GM18861 (cell line): ENCODE measurements around the gene ADK.

Experiments used
- ATAC-seq: cut with Tn5 transposase; IDR thresholded peaks from one replicate; pipeline ENCODE4 v1.9.1; 2021; ENCODE audit not compliant: unreplicated experiment

Gene ADK

DNA sequence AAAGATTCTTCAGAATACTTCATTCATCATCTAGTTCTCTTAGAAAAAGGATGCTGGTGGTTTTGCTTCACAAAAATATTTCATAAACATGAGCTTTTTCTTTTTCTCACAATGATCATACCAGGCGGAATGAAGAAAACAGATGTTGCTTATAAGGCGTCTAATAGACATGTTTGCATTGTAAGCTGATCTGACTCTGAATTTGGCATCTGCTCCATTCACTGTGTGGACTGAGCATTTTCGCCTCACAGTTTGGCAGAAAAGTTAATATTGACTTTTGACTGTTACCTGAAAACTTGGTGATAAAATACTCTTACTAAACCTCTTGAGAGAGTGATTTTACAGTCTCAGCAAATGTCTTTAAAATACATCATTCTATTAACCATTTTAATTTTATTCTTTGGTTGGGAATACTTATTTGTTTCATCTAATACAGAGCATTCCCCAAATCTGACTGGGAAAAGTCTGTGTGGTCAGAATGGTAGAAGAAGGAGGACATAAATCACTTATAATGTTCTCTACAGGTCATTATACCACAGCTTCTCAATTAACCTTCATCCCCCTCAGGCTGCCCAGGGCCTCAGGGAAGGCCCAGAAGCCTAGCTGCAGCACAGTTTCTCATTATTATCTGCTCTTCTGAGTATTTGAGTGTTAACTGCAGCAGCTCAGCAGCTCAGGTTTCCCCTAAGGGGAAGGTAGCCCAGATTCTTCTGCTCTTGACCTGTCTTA, 553.8 kb downstream of the ADK start:
- no peak for ATAC-seq

DNA sequence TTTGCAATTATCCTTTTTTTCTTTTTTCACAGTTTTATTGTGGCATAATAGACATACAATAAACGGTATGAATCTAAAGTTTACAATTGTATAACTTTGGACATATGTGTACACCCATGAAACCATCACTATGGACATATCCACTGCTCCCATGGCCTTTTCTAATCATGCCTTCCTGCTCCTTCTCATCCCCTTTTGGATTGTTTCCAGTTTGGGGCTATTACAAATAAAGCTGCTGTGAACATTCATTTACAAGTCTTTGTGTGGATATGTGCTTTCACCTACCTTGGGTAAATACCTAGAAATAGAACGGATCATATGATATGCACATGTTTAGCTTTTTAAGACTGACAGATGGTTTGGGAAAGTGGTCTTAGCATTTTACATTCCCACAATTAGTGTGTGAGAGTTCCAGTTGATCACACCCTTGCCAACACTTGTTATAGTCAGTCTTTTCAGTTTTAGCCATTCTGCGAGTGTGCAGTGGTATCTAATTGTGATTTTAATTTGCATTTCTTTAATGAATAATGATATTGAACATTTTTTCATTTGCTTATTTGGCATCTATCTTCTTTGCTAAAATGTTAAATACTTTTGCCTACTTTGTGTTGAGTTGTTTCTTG, 554.4 kb downstream of the ADK start:
- ATAC-seq: no peak

DNA sequence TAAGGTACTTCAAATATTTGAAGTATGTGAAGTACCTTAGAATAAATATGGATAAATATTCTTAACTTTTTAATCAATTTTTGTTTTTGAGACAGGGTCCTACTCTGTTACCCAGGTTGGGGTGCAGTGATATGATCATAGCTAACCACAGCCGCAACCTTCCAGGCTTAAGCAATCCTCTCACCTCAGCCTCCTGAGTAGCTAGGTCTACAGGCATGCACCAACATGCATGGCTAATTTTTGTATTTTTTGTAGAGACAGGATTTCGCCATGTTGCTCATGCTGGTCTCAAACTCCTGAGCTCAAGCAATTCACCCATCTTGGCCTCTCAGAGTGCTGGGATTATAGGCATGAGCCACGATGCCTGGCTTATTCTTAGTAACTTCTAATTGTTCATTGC, 555.9 kb downstream of the ADK start:
- ATAC-seq: no peak

DNA sequence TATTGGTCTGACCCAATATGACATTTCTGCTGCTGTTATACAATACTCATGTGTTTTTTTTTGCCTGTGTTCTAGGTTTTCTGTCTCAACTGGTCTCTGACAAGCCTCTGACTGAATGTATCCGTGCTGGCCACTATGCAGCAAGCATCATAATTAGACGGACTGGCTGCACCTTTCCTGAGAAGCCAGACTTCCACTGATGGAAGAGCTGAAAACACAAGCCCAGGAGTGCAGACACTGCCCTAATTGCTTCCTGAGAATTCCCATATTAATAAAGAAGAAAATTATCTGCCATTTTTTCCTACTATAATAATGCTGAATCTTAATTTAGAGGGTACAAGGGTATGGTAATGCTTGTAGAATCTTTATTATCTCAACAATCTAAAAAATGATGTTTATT, 557.2 kb downstream of the ADK start:
- ATAC-seq: no peak

DNA sequence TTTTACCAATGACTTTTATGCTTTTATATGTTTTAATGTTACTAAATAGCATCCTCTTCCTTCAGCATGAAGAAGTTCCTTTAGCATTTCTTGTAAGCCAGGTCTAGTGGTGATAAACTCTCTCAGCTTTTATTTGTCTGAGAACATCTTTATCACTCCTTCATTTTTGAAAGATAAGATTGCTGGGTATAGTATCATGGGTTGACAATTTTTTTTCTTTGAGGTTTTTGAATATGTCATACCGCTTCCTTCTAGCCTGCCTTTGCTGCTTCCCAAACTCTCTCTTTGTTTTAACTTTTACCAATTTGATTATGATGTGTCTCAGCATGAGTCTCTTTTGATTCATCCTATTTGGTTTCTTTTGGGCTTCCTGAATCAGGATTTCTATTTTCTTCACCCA, 567.2 kb downstream of the ADK start:
- no peak for ATAC-seq

DNA sequence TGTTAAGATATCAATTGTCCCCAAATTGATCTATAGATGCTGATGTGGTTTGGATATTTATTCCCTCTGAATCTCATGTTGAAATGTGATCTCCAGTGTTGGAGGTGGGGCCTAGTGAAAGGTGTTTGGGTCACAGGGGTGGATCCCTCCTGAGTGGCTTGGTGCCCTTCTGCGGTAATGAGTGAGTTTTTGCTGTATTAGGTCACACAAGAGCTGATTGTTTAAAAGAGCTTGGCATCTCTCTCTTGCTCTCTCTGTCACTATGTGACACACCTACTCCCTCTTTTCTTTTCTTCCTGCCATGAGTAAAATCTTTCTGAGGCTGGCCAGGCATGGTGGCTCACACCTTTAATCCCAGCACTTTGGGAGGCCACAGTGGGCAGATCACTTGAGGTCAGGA, 577.2 kb downstream of the ADK start:
- no peak for ATAC-seq

DNA sequence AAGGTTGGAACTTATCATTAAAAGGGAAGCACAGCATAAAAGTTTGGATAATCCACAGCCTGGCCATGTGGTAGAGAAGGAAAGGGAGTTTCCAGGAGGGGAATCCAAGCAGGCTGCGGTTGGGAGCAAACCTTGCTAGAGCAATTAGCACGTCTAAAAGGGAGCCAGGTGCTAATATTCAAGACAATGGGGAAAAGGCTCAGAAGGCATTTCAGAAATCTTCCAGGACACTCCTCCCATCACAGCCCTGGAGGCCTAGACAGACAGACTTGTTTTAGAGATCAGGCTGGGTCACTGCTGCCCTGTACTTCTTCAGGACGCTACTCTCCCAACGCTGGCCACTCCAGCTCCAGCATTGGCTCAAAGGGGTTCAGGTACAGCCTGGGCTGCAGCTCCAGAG, 579.2 kb downstream of the ADK start:
- no peak for ATAC-seq

DNA sequence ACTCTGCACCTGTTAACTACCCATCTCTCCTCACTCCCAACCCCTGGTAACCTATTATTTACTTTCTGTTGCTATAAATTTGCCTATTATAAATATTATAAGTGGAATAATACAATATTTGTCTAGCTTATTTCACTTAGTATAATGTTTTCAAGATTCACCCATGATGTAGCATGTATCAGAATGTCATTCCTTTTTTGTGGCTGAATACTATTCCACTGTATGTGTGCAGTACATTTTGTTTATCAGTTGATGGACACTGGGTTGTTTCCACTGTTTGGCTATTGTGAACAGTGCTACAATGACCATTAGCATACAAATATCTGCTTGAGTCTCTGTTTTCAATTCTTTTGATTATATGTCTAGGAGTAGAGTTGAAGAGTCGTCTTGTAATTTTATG, 582.6 kb downstream of the ADK start:
- ATAC-seq: no peak

DNA sequence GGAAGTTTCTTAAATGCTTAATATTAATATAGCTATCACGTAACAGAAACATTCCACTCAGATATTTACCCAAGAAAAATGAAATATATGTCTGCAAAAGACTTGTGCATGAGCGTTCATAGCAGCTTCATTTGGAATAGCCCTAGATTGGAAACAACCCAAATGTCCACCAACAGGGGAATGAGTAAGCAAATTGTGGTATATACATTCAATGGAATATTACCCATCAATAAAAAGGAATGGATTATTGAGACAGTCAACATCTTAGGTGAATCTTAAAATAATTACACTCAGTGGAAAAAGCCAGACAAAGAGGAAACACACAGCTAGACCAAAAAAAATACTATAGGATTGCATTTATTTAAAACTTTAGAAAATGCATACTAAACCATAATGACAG, 585.0 kb downstream of the ADK start:
- ATAC-seq: no peak

DNA sequence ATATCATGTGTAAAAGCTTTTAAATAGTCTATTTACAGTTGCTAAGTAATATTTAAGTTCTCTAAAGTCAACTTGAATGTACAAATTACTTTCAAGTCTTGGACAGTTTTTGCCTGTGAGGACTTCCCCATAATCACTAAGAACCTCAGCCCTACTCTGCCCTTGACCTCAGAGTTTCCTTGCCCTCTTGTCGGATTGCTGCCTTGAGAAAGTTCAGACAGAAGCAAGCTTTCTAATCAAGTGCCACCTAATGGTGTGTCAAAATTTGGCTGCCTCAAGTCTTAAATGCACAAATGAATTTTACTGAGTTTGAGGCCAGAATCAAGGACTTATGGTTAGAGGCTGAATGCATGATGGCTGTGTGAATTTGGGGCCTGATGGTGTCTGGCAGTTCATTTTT, 587.0 kb downstream of the ADK start:
- ATAC-seq: no peak

DNA sequence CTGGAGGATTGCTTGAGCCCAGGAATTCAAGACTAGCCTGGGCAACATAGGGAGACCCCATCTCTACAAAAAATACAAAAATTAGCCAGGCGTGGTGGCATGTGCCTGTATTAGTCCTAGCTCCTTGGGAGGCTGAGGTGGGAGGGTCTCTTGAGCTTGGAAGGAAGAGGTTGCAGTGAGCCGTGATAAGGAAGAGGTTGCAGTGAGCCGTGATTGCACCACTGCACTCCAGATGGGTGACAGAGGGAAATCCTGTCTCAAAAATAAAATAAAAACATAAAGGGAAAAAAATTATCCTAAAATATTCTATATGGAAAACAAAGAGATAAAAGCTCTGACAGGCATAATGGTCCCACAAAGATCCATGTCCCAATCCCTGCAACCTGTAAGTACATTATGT, 587.5 kb downstream of the ADK start:
- no peak for ATAC-seq

DNA sequence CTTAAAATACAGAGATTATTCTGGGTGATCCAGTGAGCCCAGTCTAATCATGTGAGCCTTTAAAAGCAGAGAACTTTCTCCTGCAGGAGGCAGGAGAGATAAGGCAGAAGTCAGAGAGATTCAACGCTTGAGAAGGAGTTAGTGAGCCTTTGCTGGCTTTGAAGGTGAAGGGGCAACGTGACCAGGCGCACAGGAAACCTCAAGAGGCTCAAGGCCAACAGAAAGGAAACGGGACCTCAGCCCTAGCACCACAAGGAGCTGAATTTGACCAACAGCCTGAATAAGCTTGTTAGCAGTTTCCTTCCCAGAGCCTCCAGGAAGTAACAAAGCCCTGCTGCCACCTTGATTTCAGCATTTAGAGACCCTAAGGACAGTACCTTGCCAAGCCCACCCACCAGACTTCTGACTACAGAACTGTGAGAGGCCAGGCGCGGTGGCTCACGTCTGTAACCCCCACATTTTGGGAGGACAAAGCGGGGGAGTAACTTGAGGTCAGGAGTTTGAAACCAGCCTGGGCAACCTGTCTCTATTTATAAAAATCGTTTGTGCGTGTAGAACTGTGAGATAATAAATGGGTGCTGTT, 588.1 kb downstream of the ADK start:
- ATAC-seq: peak; percentile 74

DNA sequence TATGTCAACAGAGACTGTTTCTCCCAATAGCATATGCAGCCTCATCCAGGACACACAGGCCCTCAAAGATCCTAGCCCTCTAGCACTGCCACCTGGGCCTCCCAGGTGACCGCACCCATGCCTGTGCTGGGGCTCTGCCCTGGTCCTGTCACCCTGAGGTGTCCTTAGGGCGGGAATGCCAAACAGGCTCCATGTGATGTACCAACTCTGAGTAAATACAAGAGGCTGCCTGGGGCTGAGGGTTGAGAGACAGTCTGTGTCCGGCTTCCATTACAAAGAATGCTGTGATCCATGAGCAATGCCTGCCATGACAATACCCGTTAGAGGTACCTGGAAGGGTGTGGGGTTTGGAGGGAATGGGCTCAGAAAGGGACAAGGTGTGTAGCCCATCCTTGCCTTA, 592.4 kb downstream of the ADK start:
- ATAC-seq: no peak

DNA sequence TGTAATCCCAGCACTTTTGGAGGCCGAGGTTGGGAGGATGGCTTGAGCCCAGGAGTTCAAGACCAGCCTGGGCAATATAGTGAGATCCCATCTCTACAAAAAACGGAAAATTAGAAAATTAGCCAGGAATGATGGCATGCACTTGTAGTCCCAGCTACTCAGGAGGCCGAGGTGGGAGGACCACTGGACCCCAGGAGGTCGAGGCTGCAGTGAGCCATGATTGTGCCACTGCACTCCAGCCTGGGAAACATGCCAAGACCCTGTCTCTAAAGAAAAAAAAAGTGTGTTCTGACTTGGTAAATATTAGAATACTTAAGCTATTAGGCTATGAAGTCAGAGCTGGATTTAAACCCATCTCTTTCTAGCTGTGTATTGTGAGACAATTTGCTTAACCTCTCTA, 594.4 kb downstream of the ADK start:
- ATAC-seq: no peak

DNA sequence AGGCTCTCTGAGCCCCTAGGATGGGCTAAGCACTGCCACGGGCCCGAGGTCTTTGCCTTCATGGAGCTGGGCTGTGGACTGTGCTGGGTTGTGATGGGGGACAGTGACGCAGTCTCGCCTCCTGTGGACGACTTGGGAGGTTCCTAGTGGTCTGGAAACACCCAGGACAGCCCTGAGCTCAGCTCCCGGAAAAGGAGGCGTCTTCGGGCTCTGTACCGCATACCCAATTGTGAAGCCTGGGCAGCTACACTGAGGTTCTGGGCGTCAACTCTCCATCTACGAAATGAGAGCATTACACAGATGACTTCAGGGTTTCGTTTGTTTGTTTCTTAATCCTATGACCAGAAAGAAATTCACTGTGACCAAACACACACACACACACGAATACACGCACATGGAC, 595.8 kb downstream of the ADK start:
- no peak for ATAC-seq

DNA sequence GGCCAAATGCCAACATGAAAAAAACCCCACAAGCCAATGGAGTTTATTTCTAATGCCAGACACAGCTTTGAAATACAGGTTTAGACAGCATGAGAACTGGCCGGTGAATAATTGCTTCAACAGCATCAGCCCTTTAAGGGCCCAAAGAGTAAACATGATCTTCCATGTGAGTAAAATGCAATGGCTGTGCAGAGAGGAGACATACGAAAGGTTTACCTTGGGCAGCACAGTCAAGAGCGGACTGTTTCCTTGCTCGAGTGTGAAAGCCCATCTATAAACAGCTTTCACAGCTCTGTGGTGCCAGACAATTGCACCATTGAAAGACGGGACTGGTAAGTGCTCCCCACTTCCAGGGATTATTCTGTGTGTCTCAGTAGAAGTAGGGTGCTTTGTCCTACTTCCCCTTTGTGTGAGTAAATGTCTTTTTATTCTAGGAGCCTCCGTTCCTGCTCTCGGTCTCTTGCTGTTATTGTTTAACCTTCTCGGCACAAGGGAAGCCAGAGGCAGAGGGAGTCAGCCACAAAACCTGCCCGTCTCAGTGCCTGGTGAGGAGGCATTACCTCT, 597.5 kb downstream of the ADK start:
- ATAC-seq: no peak

DNA sequence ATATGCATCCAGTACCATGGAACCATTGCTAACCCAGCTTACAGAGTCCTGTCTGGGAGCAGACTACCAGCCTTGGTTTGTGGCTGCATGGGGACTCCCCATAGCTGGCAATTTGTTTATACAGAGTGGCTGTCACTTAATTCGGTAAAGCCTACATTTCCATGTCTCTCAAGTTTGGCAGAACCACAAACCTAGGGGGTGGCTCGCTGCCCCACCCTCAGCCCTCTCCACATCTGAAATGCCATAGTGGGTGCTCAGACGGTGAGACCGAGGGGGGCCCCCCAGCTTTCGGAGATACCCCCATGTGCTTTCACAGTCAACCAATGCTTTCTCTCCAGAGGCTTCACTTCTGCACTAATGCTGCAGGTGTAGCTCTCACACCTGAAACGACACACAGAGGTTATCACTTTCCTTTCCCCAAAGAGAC, 599.8 kb downstream of the ADK start:
- ATAC-seq: peak; percentile 82

DNA sequence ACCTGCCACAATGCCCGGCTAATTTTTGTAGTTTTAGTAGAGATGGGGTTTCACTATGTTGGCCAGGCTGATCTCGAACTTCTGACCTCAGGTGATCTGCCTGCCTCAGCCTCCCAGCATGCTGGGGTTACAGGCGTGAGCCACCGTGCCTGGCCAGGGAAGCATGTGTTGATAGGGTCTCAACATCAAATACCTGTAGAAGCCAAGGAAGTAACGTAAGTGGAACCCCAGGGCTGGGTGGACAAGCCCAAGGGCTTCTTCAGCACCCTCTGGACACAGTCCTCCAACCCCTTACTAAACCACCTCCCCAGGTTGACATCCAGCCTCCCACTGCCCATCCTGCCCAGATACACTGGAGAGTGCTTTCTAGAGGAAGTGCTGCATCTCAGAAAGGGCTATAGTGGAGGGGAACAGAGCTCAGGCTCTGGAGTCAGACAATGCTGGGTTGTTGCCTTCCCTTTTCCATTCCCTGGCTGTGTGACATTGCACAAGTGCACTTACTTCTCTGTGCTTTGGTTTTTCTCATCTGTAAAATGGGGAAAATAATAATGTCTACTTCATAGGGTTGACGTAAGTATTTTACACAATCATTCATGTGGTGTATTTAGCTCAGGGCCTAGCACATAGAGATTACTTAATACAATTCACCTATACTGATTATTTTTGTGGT, 601.5 kb downstream of the ADK start:
- ATAC-seq: no peak

DNA sequence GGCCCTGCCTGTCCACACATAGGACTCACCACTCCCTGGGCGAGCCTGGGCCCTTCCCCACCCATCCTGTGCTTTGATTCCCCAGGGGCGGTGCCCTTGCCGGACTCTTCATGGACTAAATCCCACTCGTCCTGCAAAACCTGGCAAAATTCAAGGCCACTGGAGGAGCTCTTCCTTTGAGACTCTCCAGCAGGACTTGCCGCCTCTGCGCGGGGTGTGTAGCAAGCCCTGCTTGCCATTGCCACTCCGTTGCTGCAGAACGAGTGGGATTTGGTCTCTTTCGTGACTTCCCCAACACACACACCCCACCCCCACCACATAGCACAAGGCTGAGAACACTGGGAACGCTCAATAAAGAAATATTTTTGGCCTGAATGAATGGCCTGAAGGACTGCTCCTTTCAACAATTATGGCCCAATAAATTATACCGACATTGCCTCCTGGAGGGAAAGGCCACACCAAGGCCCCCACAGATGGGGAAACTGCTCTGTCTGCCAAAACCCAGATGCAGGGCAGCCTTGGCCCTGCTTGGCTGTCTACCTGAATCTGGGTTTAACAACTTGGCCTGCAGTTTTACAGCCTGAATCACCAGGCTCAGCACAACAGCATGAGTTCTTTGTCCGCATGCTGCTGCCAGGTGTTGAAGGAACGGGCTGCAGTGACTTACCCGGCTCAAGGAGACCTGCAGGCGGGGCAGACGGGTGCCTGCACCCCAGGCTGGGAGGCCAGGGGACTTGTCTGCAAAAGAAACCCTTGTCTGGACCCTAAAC, 602.6 kb downstream of the ADK start:
- no peak for ATAC-seq

DNA sequence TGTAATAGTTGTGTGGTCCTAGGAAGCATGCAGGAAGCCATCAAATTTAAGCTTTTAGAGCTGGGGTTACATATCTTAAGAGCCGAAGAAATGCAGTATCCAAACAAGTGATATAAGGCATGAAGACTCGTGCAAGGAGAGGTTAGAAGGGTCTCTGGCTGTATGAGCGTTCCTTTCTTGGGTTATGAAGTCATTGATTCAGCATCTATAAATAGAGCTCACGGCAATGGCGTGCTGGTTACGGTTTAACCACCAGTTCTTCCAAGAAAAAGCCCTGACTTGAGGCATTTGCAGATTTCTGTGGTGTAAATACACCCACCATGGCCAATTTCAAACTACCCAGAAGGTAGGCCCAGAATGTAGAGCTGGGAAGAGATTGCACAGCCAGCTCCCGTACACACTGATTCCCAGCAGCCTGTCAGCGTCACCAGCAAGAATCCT, 603.4 kb downstream of the ADK start:
- no peak for ATAC-seq

DNA sequence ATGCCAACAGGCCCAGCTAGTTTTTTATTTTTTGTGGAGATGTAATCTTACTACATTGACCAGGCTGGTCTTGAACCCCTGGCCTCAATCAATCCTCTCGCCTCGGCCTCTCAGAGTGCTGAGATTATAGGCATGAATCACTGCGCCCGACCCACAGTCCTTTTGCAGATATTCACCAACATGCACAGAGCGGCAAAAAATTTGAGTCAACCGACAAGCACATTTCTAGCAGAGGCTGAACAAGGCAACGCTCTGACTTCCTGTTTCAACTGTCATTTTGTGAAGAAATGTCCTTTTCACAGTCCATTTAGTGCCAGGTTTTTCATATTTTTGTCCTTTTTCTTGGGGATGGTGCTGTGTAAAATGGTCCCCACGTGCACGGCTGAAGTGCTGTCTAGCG, 604.3 kb downstream of the ADK start:
- no peak for ATAC-seq
